A549 (cell line): ENCODE data around the gene SLC7A6OS. TPM values are rescaled to one million over a fixed set of nuclear protein-coding genes. Genes with fewer than 3 reads are reported as not detected.

Experiments used
- ATAC-seq, 2 experiments: fragments of 200-7000 bp in 1 of 2; fragments of >200 bp in 1 of 2; cut with Nextera tagmentation in 1 of 2; cut with Tn5 transposase in 1 of 2; 3 replicates each; pipeline versions ENCODE4 v1.8.0 to v1.9.1; 2018 to 2020; ENCODE audit warnings: mild to moderate bottlenecking in 1 of 2, moderate library complexity in 1 of 2
- CTCF ChIA-PET: fragments of 300-600 bp; sonication (Branson Sonifier 250); formaldehyde crosslinking; extraction: SDS; loops from one replicate; lab custom pipeline; 2021; ENCODE audit warnings: antibody characterized with exemption, inconsistent platforms; lab: Yijun Ruan, JAX
- POLR2A ChIA-PET: fragments of 350-600 bp; formaldehyde crosslinking; extraction: SDS; loops from one replicate; lab custom pipeline; 2021; ENCODE audit warnings: antibody characterized with exemption, inconsistent platforms; lab: Yijun Ruan, JAX
- DNase-seq, 2 experiments: peaks; one replicate each; pipeline versions ENCODE4 v3.0.0 to v3.0.0-alpha.2; 2011 to 2016; ENCODE audit warnings: low read depth in 1 of 2, low spot score in 1 of 2
- FAIRE-seq: peaks from 2 replicates; lab custom pipeline; 2011; peaks lifted over from hg19 to GRCh38; lab: Jason Lieb, UNC
- H3K27ac ChIP-seq, 2 experiments: fragments of >200 bp; sonication (Bioruptor Twin); formaldehyde crosslinking; 3 replicates each; pipeline ENCODE4 v1.5.1; 2016 to 2017
- H3K4me1 ChIP-seq: fragments of >200 bp; sonication (Bioruptor Twin); formaldehyde crosslinking; 3 replicates; pipeline ENCODE4 v1.6.1; 2016
- H3K4me2 ChIP-seq: fragments of >200 bp; sonication (Bioruptor Twin); formaldehyde crosslinking; 3 replicates; pipeline ENCODE4 v1.6.1; 2016
- H3K4me3 ChIP-seq: fragments of >200 bp; sonication (Bioruptor Twin); formaldehyde crosslinking; 3 replicates; pipeline ENCODE4 v1.5.1; 2016
- H3K9me3 ChIP-seq: fragments of >200 bp; sonication (Bioruptor Twin); formaldehyde crosslinking; 3 replicates; pipeline ENCODE4 v1.6.1; 2016
- BHLHE40 ChIP-seq: IDR thresholded peaks from 2 replicates; pipeline ENCODE4 v1.6.1; 2012; ENCODE audit warnings: low read depth, low read length, inconsistent platforms
- CBX8 ChIP-seq: fragments of 200-600 bp; sonication (generic); IDR thresholded peaks from 2 replicates; pipeline ENCODE4 v1.6.1; 2016
- CHD2 ChIP-seq: fragments of 150-350 bp; IDR thresholded peaks from 2 replicates; pipeline ENCODE4 v1.6.1; 2014; ENCODE audit warnings: low read length; ENCODE audit not compliant: partially characterized antibody
- CHD4 ChIP-seq: fragments of 200-600 bp; sonication (generic); IDR thresholded peaks from 2 replicates; pipeline ENCODE4 v1.6.1; 2016; ENCODE audit warnings: antibody characterized with exemption, mild to moderate bottlenecking, borderline replicate concordance
- FOSB ChIP-seq: fragments of 250-450 bp; sonication (Bioruptor Pico); IDR thresholded peaks from 2 replicates; pipeline ENCODE4 v1.5.0; 2020; ENCODE audit warnings: mild to moderate bottlenecking, moderate library complexity
- FOSL2 ChIP-seq, 2 experiments: fragments of 450-650 bp in 1 of 2; fragments of >200 bp in 1 of 2; sonication (Bioruptor Twin) in 1 of 2; formaldehyde crosslinking; IDR thresholded peaks; 2 replicates each; pipeline versions ENCODE4 v1.5.0 to v1.6.1; 2016 to 2020; ENCODE audit warnings: mild to moderate bottlenecking in 1 of 2, moderate library complexity in 1 of 2
- HOXB13 ChIP-seq: fragments of 250-450 bp; sonication (Bioruptor Pico); IDR thresholded peaks from 2 replicates; pipeline ENCODE4 v1.5.0; 2020; ENCODE audit warnings: low read depth, mild to moderate bottlenecking, moderate library complexity
- HOXB5 ChIP-seq: fragments of 250-450 bp; sonication (Bioruptor Pico); IDR thresholded peaks from 2 replicates; pipeline ENCODE4 v1.5.0; 2020; ENCODE audit warnings: mild to moderate bottlenecking, moderate library complexity
- MAFK ChIP-seq: fragments of 450-650 bp; IDR thresholded peaks from 2 replicates; pipeline ENCODE4 v1.6.1; 2014; ENCODE audit not compliant: partially characterized antibody
- POLR2A ChIP-seq: IDR thresholded peaks from 2 replicates; pipeline ENCODE4 v1.6.1; 2012; ENCODE audit warnings: mild to moderate bottlenecking, low read length
- RCOR1 ChIP-seq: fragments of 150-350 bp; IDR thresholded peaks from 2 replicates; pipeline ENCODE4 v1.6.1; 2014; ENCODE audit warnings: antibody characterized with exemption, low read length, low read depth
- SREBF2 ChIP-seq: fragments of 450-650 bp; IDR thresholded peaks from 2 replicates; pipeline ENCODE4 v1.6.1; 2014; ENCODE audit warnings: mild to moderate bottlenecking, moderate library complexity
- ZSCAN20 ChIP-seq: fragments of 250-450 bp; sonication (Bioruptor Pico); IDR thresholded peaks from 2 replicates; pipeline ENCODE4 v1.8.0; 2022; ENCODE audit warnings: mild to moderate bottlenecking, moderate library complexity
- WGBS: methylation state at CpG from one replicate; pipeline ENCODE4 v1.1.6; 2017; ENCODE audit errors: missing lambda C conversion rate; 5-methylcytosine and 5-hydroxymethylcytosine counted together
- polyA plus RNA-seq, 4 experiments: library from polyadenylated mRNA; depleted of rRNA in 3 of 4; stranded (reverse); fragments of >200 nt; fragmentation: RNase III in 1 of 4; extraction: RNeasy Plus Mini Kit Qiagen cat#74134 plus additional on column Dnase treatment in 1 of 4; gene quantifications; 2 replicates in 3 of 4; 3 replicates in 1 of 4; pipeline ENCODE4 v1.2.3, GENCODE V29; 2011 to 2017
- TF ChIP-seq, protein P1 (sequence below): fragments of 450-650 bp; IDR thresholded peaks from 2 replicates; pipeline ENCODE4 v1.6.1; 2014; ENCODE audit warnings: antibody characterized with exemption
- TF ChIP-seq, protein P2 (sequence below): fragments of 200-600 bp; sonication (generic); IDR thresholded peaks from 2 replicates; pipeline ENCODE4 v1.6.1; 2016; ENCODE audit warnings: antibody characterized with exemption, mild to moderate bottlenecking, moderate library complexity
- TF ChIP-seq, protein P3 (sequence below): IDR thresholded peaks from 2 replicates; pipeline ENCODE4 v1.6.1; 2012; ENCODE audit warnings: low read depth, borderline replicate concordance

Gene SLC7A6OS
- polyA plus RNA-seq, 2 of the 4 experiments (the other 2 are of a cell fraction), result 10.4 to 11.9 TPM

DNA sequence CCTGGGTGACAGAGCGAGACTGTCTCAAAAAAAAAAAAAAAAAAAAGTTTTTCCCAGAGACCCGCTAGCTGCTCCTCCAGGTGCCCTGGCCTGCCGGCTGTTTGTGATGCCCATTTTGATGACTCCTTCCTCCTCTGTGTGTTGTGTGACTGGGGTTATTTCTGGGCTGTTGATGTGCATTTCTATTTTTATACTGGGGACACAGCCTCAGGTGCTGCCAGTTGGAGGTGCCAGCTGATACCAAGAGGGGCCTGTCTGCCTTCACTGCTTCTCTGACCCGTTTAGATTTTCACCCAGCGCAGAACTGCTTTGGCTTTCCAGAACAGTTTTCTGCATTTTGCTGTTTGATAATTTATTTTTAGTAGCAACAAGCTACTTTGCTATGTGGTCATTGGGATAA lies 58.9 kb downstream of the SLC7A6OS start:
- ChIA-PET CTCF (interaction anchor here (0.6 to 9.0 kb wide), 8 partner anchors 10 to 796 kb away, joined by 3 to 124 read pairs (median 3); partner anchors contain the start of genes PRMT7, SLC7A6 and SLC7A6OS), POLR2A (interaction anchor here (1.1 to 1.4 kb wide), 2 partner anchors 12 to 15 kb away, joined by 3 to 4 read pairs; no protein-coding TSS in a partner anchor)
- FAIRE-seq, result no peak
- Histone ChIP-seq H3K4me3 (no peak overlapping the region), H3K4me1 (no peaks in the 10 kb centered on the region), H3K27ac (no peak overlapping the region), H3K4me2 (no peak overlapping the region), H3K9me3 (no peaks in the 10 kb centered on the region)
- no peak for DNase-seq
- ATAC-seq, result no peak
- WGBS, result 83% methylated on average over 5 of the region's 5 CpGs
- TF ChIP-seq POLR2A (no peak), FOSL2 (IDR thresholded peaks at IDR 0.05) (no peak), FOSL2 (CRISPR knock-in tag; IDR thresholded peaks at IDR 0.05) (no peak), HOXB13 (CRISPR knock-in tag) (no peak), ZSCAN20 (CRISPR knock-in tag) (no peak), SREBF2 (no peak), CHD4 (no peak), HOXB5 (CRISPR knock-in tag) (no peak), CBX8 (no peak)
- TF ChIP-seq, protein P1, sequence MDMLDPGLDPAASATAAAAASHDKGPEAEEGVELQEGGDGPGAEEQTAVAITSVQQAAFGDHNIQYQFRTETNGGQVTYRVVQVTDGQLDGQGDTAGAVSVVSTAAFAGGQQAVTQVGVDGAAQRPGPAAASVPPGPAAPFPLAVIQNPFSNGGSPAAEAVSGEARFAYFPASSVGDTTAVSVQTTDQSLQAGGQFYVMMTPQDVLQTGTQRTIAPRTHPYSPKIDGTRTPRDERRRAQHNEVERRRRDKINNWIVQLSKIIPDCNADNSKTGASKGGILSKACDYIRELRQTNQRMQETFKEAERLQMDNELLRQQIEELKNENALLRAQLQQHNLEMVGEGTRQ, result no peak
- TF ChIP-seq, protein P2, sequence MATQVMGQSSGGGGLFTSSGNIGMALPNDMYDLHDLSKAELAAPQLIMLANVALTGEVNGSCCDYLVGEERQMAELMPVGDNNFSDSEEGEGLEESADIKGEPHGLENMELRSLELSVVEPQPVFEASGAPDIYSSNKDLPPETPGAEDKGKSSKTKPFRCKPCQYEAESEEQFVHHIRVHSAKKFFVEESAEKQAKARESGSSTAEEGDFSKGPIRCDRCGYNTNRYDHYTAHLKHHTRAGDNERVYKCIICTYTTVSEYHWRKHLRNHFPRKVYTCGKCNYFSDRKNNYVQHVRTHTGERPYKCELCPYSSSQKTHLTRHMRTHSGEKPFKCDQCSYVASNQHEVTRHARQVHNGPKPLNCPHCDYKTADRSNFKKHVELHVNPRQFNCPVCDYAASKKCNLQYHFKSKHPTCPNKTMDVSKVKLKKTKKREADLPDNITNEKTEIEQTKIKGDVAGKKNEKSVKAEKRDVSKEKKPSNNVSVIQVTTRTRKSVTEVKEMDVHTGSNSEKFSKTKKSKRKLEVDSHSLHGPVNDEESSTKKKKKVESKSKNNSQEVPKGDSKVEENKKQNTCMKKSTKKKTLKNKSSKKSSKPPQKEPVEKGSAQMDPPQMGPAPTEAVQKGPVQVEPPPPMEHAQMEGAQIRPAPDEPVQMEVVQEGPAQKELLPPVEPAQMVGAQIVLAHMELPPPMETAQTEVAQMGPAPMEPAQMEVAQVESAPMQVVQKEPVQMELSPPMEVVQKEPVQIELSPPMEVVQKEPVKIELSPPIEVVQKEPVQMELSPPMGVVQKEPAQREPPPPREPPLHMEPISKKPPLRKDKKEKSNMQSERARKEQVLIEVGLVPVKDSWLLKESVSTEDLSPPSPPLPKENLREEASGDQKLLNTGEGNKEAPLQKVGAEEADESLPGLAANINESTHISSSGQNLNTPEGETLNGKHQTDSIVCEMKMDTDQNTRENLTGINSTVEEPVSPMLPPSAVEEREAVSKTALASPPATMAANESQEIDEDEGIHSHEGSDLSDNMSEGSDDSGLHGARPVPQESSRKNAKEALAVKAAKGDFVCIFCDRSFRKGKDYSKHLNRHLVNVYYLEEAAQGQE, result no peak
- TF ChIP-seq, protein P3, sequence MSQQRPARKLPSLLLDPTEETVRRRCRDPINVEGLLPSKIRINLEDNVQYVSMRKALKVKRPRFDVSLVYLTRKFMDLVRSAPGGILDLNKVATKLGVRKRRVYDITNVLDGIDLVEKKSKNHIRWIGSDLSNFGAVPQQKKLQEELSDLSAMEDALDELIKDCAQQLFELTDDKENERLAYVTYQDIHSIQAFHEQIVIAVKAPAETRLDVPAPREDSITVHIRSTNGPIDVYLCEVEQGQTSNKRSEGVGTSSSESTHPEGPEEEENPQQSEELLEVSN, result no peak

DNA sequence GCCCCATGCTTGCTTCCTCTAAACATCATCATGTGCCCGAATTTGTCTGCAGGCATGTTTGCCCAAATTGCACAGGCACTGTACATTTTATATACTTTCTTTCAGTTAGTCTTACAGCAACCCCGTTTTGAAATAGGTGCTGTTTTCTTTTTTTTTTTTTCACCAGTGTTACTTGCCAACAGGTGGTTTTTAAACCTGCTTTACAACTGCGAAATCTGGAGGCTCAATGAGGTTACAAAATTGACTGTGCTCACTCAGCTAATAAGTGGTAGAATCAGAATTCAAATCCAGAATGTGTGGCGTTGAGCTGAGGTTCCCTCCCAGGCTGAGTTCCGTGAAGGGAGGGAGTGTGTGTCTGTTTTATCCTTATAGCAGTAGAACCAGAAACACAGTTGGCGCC lies 59.8 kb downstream of the SLC7A6OS start:
- Histone ChIP-seq H3K9me3 (no peaks in the 10 kb centered on the region), H3K4me3 (no peak overlapping the region), H3K4me1 (peaks cover 3% of the 10 kb centered on the region; the same call in 1 of the 3 replicates), H3K4me2 (no peak overlapping the region), H3K27ac (no peak overlapping the region)
- CTCF ChIA-PET, result interaction anchor here (0.9 to 9.0 kb wide), 4 partner anchors 11 to 78 kb away, joined by 3 to 124 read pairs (median 14); partner anchors contain the start of genes PRMT7, SLC7A6 and SLC7A6OS
- TF ChIP-seq FOSB (CRISPR knock-in tag), result no peak
- TF ChIP-seq BHLHE40, result no peak
- no peak for TF ChIP-seq CHD2
- TF ChIP-seq POLR2A, result no peak
- no peak for TF ChIP-seq MAFK
- TF ChIP-seq, protein P2, result no peak
- no peak for TF ChIP-seq RCOR1
- ATAC-seq (no peak), FAIRE-seq (no peak), DNase-seq (no peak)
- POLR2A ChIA-PET, result interaction anchor here (1.4 kb wide), 1 partner anchor 14 kb away, joined by 3 read pairs; no protein-coding TSS in a partner anchor
- 83% methylated on average over 6 of the region's 6 CpGs for WGBS
